HepG2 (cell line): ENCODE results near the gene GLCE. TPM values are rescaled to one million over a fixed set of nuclear protein-coding genes. Genes with fewer than 3 reads are reported as not detected.

Source experiments
- polyA plus RNA-seq, 8 experiments: library from polyadenylated mRNA; depleted of rRNA in 3 of 8; stranded (reverse) in 7 of 8; unstranded in 1 of 8; fragments of >200 nt; fragmentation: Illumina TruSeq in 4 of 8; extraction: Trizol in 4 of 8; gene quantifications; 2 replicates each; pipeline versions ENCODE4 v1.2.1 to v1.2.3, GENCODE V29; 2011 to 2016; ENCODE audit warnings: low read depth in 4 of 8, missing spikeins in 1 of 8, mixed read lengths in 1 of 8; ENCODE audit not compliant: insufficient read depth in 1 of 8
- total RNA-seq, 5 experiments: library from RNA; depleted of rRNA; stranded (reverse); fragments of >200 nt; fragmentation: Illumina TruSeq; extraction: Trizol; gene quantifications; 2 replicates each; pipeline ENCODE4 v1.2.3, GENCODE V29; 2016; ENCODE audit warnings: low read depth in 1 of 5

Gene GLCE
- total and polyA plus RNA-seq, 2 of the 13 experiments (the other 11 are each of a cell fraction or from before 2014, with no cell fraction given): 12.9 to 23.4 TPM

Other genes starting within 250 kb of the GLCE start
- gene SPESP1, start 230.1 kb upstream of the GLCE start, total RNA-seq (2016; rRNA removed; fragmentation: Illumina TruSeq; extraction: Trizol): not detected in 2 replicates
- gene SPESP1, start 230.1 kb upstream of the GLCE start, polyA plus RNA-seq (2011; rRNA removed): not detected in 2 replicates
- not detected in 2 replicates for gene NOX5, start 145.9 kb upstream of the GLCE start, total RNA-seq (2016; rRNA removed; fragmentation: Illumina TruSeq; extraction: Trizol)
- not detected in 2 replicates for gene NOX5, start 145.9 kb upstream of the GLCE start, polyA plus RNA-seq (2011; rRNA removed)
- gene PAQR5, start 138.3 kb downstream of the GLCE start, total RNA-seq (2016; rRNA removed; fragmentation: Illumina TruSeq; extraction: Trizol): 0.11 and 0.53 TPM in 2 replicates
- 1.3 and 1.4 TPM in 2 replicates for gene PAQR5, start 138.3 kb downstream of the GLCE start, polyA plus RNA-seq (2011; rRNA removed)